DMS114 treated with DMSO at 0.1 percent for 48 hours (cell line): ENCODE data around the gene DPP6.

Source experiments
- DNase-seq: peaks from one replicate; lab custom pipeline; 2025; ENCODE audit not compliant: unreplicated experiment; lab: John Stamatoyannopoulos, UW

DPP6 gene

DNA sequence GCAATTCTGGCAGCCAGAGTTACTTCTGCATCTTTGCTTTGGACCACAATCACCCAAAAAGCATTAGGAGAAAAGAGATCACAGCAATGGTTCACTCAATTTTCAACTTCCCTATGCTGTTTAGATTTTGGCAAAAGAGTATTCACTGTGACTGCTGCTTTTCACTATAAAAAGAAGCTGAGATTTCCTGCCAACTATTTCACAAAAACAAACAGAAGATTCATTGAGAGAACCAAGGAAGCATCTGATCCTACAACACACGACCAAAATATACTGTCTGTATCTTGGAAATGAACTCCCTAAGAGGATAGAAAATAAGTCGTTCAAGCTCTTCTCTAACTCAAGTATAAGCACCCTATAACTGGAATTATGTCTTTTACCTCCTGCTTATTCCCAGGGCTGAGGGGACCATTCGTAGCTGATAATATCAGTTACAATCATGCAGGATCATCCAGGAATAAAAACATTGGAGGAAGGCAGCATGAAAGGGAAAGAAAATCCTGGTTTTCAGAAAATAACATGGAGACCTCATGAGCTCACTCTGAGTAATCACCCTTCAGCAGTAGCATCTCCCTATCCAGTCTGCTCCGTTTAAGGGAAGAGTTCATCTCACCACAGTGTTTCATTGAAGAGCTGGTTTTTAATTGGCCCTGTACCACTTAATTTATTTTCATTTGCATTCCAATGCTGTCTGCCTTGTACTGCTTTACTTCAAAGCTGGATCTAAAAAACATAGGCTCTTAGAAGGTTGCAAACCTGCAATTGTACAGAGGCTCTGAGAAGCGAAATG, 694.6 kb downstream of the DPP6 start:
- no peak for DNase-seq

DNA sequence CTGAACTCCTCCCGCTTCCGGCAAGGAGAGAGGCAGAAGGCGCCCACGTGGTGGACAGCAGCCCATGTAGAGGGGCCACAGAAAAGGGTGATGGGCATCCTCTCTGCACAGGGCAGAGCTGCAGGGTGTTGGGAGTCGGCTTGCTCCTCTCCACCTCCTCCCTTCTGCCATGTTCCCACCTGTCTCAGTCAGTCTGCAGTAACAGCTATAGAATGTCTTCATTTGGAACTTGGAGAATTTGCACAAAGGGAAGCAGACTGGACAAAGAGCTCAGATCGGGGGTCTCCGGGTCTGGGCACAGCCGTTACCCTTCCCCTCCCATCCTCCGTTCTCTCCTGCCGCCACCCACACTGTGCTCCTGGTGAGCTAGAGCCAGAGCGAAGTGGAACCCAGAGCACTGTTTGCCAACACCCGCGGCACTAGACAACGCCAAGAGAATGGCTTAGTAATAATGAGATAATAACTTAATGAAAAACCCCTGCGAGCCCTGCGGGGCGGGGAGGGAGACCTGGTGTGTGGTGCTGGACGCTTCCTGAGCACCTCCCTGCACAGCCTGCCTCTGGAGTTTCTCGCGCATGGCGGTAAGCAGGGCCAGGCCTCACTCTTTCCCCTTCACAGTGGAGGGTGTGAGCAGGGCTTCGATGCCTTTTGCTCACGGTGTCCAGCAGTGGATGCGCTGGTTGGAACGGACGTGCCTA, 696.0 kb downstream of the DPP6 start:
- DNase-seq, result no peak

DNA sequence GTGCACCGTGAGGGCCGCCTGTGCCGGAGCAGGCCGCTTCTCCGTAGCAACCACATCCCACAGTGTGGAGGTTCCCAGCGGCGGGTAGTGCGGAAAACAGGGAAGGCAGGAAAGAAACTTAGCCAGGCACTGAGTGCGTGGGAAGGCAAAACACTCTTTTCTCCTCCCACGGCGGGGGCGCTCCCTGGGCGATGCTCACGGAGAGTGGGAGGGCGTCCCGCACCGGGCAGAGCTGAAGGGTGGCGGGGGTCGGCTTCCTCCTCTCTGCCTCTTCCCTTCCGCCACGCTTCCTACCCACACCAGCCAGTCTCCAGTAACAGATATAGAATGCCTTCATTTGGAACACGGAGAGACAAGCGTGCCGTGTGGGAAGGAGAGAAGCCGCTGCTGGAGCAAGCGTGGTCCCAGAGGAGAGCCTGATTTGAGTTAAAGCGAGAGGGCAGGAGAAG, 698.2 kb downstream of the DPP6 start:
- DNase-seq, result no peak

DNA sequence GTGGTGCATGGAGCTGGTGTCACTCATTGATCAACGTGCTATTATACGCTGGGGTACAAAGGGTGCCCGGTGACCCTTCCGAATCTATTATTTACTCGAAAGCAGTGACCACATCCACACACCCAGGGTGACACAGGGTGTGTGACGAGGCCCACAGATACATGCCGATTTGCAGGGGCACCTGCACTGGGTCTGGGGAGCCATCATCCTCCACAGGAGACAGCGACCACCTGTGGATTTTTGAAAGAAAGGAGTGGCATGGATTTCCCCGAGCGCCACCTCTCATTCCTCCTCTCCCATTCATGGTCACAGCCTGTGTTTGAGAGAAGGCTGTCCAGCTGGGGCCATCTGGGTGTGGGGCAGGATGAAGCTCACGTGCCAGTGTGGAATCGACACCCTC, 701.0 kb downstream of the DPP6 start:
- no peak for DNase-seq

DNA sequence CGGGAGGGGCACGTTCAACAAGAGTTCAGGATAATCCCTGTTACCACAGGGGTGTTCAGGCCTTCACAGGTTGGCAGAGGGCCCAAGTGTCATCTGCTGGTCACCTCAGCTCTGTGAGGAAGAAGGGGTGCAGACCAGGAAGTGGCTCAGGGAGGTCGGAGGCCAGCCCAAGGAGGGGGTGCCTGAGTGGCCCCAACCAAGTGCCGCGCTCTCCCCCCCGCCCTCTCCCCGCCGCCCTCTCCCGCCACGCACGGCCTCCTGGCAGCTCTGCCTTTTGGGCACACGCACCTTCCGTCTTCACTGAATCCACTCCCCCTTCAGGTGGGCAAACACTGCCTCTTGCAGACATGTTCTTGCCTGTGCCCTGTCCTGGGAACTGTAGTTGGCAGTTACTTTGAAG, 705.6 kb downstream of the DPP6 start:
- DNase-seq, result no peak

DNA sequence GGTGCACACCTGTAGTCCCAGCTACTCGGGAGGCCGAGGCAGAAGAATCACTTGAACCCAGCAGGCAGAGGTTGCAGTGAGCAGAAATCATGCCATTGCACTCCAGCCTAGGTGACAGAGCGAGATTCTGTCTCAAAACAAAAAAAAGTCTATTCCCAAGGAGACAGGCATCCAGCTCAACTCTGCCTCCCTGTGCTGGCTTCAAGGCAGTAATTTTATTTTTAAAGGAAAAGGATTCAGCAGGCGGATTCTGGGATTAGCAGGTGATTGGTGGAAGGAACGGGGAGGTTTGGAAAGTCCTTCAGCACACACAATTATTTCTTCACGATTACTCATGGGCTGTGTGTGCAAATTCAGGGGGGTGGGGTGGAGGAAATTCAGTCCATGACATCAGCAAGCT, 707.8 kb downstream of the DPP6 start:
- DNase-seq, result no peak

DNA sequence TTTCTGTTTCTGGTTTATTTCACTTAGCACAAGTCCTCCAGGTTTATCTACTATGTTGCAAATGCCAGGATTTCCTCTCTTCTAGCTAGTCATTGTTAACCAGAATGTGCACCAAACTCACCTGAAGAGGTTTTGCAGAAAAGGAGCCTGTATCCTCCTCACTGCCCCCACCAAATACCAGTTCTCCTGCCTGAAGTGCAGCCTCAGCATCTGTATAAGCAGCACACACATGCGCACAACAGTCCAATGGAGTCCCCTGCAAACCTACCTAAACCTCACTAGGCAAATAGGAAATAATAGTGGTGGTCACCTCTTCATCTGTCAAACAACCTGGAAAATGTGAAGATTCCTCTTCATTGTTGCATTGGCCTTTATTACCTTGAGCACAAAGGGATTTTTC, 712.9 kb downstream of the DPP6 start:
- DNase-seq, result no peak

DNA sequence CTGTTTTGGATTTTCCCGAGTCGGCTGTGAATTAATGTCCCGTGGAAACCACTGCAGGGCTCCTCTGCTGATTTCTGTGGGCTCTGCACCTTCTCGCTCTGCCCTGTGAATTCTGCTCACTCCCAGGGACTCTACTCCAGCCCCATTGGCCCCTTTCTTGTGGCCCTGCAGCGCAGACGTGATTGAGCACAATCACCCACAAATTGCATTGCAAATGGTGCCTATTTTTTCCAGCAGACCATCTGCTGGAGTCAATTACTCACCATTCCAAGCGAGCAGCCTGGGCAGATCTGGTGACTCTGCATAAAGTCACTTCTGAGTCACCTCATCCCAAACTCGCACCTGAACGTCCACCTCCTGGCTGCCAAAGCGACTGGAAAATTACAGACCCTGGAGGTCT, 714.9 kb downstream of the DPP6 start:
- no peak for DNase-seq

DNA sequence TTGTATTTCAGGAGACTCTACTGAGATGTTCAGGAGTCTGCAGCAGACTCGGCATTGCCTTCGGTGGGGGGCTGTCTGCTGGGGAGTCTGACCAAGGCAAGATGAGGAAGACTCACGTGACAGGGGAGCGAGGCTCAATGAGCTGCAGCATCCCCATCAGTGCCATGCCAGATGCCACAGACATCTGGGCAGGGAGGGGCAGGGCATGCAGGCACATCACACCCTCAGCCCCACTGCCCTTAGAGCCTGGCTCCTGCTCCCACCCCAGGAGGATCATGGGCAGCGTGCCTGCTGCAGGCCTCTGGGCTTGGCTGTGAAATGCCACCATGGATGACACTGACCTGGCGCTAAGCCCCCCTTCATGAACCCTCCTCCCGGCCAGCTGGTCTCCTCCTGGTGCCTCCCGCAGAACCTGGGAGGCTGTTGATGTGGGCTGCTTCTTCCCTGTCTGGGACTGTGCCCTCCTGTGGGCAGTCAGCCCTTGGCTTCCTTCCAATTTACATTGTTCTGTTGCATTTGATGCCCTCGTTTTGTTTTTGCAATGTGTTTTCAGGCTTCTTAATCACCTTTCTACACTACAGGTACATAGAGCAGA, 715.7 kb downstream of the DPP6 start:
- no peak for DNase-seq

DNA sequence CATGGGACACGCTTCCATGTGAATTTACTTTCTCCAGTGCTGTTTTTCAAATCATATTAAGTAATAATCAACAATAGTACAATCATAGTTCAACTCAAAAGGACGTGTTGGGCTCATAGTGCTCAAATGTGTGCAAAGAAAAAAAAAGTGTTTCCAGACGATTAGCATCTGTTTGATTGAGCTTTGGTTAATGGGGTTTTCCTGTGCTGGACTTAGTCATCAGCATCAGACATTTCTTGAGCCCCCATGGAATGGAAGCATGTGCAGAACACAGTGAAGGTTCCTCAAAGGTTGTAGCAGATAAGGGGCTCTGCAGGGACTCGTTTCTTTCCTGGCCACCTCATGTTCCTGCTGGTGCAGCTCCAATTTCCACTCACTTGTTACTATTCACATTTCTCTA, 716.8 kb downstream of the DPP6 start:
- no peak for DNase-seq

DNA sequence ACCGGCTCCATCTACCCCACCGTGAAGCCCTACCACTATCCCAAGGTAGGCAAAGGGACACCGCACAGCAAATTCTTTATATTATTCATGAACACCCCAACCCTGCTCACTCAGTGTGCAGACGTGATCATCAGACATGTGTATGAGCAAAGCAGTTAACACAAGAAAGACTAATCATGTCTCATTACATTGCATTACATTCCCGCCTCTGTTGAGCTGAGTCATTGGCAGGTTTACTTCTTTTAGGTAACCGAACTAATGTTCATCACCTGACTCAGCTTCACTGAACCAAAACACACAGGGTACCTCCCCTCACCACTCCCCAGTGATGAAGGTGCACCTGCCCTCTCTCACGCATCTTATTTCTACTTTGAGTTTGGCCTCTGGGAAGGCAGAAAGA, 717.3 kb downstream of the DPP6 start:
- DNase-seq, result no peak

DNA sequence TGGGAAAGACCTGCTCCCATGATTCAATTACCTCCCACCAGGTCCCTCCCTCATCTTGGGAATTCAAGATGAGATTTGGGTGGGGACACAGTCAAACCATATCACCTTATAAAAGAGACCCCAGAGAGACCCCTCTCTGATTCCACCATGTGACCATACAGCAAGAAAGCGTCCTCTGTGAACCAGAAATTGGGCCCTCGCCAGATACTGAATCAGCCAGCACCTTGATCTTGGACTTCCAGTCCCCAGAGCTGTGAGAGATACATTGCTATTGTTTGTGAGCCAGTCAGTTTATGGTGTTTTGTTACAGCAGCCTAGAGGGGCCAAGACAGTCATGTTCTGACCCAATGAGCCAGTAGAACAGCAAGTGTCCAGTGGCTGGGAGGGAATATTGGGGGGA, 718.2 kb downstream of the DPP6 start:
- no peak for DNase-seq

DNA sequence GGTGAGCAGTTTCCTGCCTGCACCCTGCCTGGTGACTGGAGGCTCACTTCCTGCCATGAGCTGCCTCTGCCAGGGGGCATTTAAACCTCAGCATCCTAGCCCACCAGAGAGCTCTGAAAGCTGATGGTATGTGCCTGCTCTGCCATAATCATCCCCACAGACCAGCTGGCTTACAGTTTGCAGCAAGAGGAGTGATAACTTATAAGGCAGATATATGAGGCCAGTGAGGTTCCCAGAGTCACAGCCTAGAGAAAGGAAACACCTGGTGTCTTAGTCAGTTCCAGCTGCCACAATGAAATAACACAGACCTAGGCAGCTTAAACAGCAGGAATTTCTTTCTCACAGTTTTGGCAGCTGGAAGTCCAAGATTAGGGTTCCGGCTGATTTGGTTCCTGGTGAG, 718.8 kb downstream of the DPP6 start:
- DNase-seq, result no peak

DNA sequence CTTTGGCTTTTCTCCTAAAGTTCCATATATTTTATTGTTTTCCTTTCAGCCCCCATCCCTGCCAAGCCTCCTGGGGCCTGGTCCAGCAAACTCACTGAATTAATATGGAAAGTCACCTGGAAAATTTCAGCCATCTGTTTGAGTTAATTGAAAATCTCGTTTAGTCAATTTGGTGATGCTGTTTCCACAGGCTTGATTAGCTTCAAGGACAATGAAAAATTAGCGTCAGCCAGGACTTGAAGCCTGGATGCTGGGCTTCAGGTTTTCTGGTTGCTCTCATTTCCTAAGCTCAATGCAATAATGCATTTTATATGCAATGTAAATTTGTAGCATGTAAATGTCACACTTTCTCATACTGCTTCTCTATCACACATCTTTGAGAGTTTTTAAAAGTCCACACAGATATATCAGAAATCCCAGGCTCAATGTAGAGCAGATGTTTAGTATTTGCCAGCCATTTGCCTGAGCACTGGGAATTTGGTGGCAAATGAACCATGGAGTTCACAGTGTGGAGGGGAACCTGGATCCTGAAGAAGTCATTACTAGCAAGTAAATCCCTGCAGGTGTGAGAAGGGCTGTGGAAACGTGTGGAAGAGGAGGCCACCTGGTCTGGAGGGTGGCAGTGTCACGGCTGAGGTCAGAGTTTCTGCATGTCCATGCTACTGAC, 722.2 kb downstream of the DPP6 start:
- DNase-seq, result no peak

DNA sequence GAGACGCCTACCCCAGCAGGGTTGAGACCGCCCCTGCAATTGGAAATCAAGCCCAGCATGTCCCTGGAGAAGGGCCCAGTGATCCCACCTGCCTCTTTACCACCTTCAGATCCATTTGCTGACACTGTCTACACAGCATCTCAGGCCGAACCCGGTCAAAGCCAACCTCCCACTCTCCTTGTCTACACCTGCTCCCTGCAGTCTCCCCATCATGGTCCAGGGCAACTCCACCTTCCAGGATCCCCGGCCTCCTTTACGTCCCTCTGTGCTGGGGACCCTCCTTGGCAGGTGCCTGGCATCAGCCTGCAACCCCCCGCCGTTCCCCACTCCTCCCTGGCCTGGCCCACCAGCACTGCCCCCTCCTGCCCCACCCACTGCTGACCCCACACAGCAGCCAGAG, 723.5 kb downstream of the DPP6 start:
- DNase-seq, result no peak

DNA sequence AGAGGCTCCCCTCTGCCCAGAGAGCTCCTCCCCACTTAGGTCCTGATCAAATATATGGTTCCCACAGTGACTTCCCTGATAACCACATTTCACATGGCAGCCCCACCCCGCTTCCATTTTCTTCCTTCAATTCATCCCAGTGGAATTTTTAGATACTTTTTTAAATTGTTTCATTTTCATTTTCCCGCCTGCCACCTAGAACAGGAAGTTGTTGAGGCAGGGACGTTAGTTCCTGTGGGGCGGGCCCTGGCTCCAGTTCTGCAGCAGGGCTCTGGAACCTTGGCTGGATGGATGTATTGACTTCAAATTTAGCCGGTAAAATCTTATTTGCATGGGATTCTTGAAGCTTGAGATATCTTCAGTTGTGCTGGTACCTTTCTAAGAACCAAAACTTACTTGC, 724.2 kb downstream of the DPP6 start:
- no peak for DNase-seq

DNA sequence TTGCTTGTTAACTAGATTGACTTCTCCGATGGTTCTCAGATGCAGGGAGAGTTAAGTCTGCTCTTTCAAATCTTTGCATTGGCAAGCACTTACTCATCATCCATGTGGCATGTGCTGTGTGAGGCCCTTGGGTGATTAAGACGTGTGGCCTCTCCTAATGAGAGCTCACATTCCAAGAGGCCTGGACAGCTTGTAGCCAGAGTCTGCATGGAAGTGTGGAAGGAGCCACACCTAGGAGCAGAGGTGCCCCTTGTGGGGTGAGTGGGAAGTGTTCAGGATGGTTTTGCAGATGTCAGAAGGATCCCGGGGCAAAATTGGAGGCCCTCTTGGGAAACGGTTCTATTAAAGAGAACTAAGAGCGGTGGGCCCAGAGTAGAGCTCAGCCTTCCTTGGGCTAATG, 724.8 kb downstream of the DPP6 start:
- DNase-seq, result no peak

DNA sequence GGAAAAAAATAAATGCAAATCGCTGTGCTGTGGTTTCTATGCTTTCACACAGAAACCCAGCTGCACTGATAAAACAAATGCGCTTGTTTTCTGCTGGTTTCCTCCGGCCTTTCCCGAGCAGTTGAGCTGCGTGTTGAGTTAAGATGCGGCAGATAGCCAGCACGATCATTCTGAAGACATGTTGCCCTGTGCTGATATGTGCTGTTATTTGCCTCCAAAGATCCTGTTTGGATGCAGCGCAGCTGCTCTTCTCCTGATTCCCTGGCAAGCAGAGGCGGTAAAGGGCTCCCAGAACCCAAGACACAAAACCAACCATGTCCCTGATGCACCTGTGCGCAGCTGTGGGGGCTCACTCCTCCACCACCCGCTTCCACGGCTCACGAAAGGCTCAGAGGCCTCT, 725.3 kb downstream of the DPP6 start:
- DNase-seq, result no peak

DNA sequence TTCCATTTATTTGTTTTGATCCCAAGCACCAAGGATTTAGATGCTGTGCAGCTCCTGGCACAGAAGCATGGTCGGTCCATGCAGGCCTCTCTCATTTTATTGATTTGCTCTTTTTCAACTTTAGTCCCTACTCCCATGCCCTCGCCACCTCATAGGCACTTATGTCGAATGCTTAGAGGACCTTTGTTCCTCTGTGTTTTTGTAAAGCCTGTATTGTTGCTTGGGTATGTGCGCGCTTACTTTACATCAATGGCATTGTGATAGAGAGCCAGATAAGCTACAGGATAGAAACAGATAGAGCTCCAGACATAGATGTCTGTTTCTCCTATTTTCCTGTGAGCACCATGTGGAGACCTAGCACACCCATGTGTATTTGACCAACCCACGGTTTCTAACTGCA, 725.7 kb downstream of the DPP6 start:
- no peak for DNase-seq

DNA sequence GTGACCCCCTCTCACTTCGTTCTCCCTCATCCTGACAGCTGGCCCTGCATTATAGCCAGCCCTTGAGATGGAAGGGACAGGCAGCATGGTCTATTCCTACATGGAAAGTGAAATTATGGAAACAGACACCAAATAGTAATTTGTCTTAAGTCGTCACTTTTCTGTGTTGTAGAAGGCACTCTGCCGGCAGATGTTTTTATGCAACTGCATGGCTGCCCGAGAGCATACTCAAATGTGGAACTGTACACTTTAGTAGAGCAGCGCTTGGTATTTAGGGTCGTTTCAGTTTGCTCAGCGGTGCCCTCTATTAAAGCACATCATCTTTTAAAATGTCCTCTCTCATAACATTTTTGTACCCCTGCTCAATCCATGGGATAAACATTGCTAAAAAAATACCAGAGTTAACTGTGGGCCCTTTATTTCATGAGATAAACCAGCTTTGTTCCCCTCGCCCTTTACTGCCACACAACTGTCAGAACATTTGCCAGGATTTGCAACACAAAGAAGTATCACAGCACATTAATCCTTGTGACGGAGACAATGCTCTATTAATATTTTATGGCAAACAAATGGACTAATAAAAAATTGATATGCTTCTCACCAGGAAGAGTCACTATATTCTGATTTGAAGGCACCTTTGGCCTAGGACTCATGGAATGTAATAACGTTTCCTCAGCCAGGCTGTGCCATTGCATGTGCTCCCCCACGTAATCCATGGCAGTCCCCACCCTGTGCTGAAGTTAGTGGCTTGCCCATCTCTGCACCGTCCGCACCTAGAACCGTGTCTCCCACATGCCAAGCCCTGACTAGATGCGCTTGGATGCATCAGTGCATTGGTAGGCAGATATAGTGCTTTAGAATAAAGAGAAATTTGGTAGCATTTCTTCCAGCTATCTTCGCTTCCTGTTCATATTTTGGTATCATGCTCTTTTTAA, 729.4 kb downstream of the DPP6 start:
- no peak for DNase-seq
